Muscle of leg (tissue), 11 donors: Measurements from ENCODE around the gene LTBP1. TPM values are rescaled to one million over a fixed set of nuclear protein-coding genes. Genes with fewer than 3 reads are reported as not detected.
"Not testable (repeated sequence)": the region's sequence is repeated elsewhere in the genome, so short reads cannot be mapped to it uniquely, and the experiment has no call there.

Experiments used
- DNase-seq: peaks from one replicate; pipeline ENCODE4 v3.0.0; 2013
- H3K27ac ChIP-seq: one replicate; pipeline ENCODE4 v1.5.1; 2013; ENCODE audit warnings: mild to moderate bottlenecking, low read length, control low read depth
- H3K27me3 ChIP-seq: one replicate; pipeline ENCODE4 v1.6.1; 2013; ENCODE audit warnings: low read length; ENCODE audit not compliant: control insufficient read depth, insufficient read depth
- H3K36me3 ChIP-seq: one replicate; pipeline ENCODE4 v1.6.1; 2013; ENCODE audit warnings: low read length; ENCODE audit not compliant: control insufficient read depth, insufficient read depth
- H3K4me1 ChIP-seq: one replicate; pipeline ENCODE4 v1.6.1; 2013; ENCODE audit warnings: low read length; ENCODE audit not compliant: control insufficient read depth, insufficient read depth
- H3K4me3 ChIP-seq: one replicate; pipeline ENCODE4 v1.5.1; 2013; ENCODE audit warnings: low read length, control low read depth
- H3K9me3 ChIP-seq: replicated peaks from 2 replicates; pipeline ENCODE4 v1.6.1; 2013; ENCODE audit warnings: low read depth, low read length; ENCODE audit not compliant: control insufficient read depth
- WGBS: methylation state at CpG from one replicate; pipeline ENCODE4 v1.1.5; 2013; ENCODE audit warnings: missing lambda C conversion rate; ENCODE audit not compliant: insufficient coverage; 5-methylcytosine and 5-hydroxymethylcytosine counted together
- polyA plus RNA-seq, 8 donors: library from polyadenylated mRNA; unstranded; fragments of 120-200 nt; gene quantifications; one replicate each; pipeline versions ENCODE4 v1.2.1 to v1.2.3, GENCODE V29; 2013; ENCODE audit warnings: inconsistent platforms in 1 of 8, low replicate concordance in 1 of 8; ENCODE audit not compliant: insufficient read length in 8 of 8, insufficient read depth in 1 of 8
- total RNA-seq: library from RNA; stranded (reverse); fragments of 120-200 nt; gene quantifications from one replicate; pipeline ENCODE4 v1.2.4, GENCODE V29; 2013

The LTBP1 gene
- total and polyA plus RNA-seq, 9 donors = 37.5 to 87.3 (median 57.9) TPM

- H3K4me1 ChIP-seq, H3K9me3 ChIP-seq, H3K27me3 ChIP-seq, DNase-seq, H3K4me3 ChIP-seq, H3K27ac ChIP-seq, H3K36me3 ChIP-seq: not testable (repeated sequence)
- WGBS = 100% methylated on average over 1 of the region's 16 CpGs
These were observed 223.5 kb downstream of the LTBP1 start for GRCh38 chr2:33170251-33170650.

GRCh38 chr2:33177627-33178026, 230.9 kb downstream of the LTBP1 start:
- no peak for DNase-seq
- Histone ChIP-seq H3K4me1 (no peaks in the 10 kb centered on the region), H3K27me3 (no peaks in the 10 kb centered on the region), H3K9me3 (no peaks in the 10 kb centered on the region), H3K27ac (no peak overlapping the region), H3K4me3 (no peak overlapping the region), H3K36me3 (peaks cover 2% of the 10 kb centered on the region)
- WGBS = no CpG with 5 or more reads among the region's 1 CpG

GRCh38 chr2:33178209-33178608, 231.5 kb downstream of the LTBP1 start:
- no peaks in the 10 kb centered on the region for H3K4me1 ChIP-seq
- no peak overlapping the region for H3K4me3 ChIP-seq
- H3K27me3 ChIP-seq = no peaks in the 10 kb centered on the region
- whole genome bisulfite sequencing = 85% methylated on average over 1 of the region's 5 CpGs
- H3K27ac ChIP-seq = no peak overlapping the region
- peaks cover 2% of the 10 kb centered on the region for H3K36me3 ChIP-seq
- no peak for DNase-seq
- H3K9me3 ChIP-seq = no peaks in the 10 kb centered on the region

DNA sequence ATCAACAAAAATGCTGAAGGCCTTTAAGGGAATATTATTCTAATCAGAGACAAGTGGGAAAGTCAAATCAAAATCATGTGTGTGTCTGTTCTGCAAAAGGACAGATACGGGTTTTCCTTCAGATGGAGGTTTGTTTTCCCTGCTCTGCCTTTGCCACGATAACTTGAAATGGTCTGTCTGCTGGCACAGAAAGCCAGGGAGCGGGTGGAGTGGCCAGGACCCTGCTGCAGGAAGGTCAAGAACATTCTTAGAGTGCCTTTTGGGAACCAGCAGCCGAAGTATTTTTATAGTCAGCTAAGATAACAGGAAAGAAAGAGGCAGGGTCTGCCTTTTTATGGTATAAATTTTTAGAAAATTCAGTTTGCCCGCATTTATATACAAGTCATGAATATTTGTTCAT, 234.2 kb downstream of the LTBP1 start:
- no peak overlapping the region for H3K4me3 ChIP-seq
- H3K4me1 ChIP-seq = no peaks in the 10 kb centered on the region
- no peaks in the 10 kb centered on the region for H3K27me3 ChIP-seq
- no peaks in the 10 kb centered on the region for H3K9me3 ChIP-seq
- H3K27ac ChIP-seq = no peak overlapping the region
- H3K36me3 ChIP-seq = peaks cover 2% of the 10 kb centered on the region
- WGBS = 83% methylated on average over 2 of the region's 5 CpGs
- DNase-seq = no peak

- H3K4me3 ChIP-seq = no peak overlapping the region
- no peak for DNase-seq
- H3K9me3 ChIP-seq = no peaks in the 10 kb centered on the region
- H3K27me3 ChIP-seq = no peaks in the 10 kb centered on the region
- H3K36me3 ChIP-seq = peaks cover 2% of the 10 kb centered on the region
- H3K4me1 ChIP-seq = no peaks in the 10 kb centered on the region
- no peak overlapping the region for H3K27ac ChIP-seq
- no CpG with 5 or more reads among the region's 4 CpGs for WGBS
These were observed 234.7 kb downstream of the LTBP1 start for GRCh38 chr2:33181466-33181865.

GRCh38 chr2:33184041-33184440, 237.3 kb downstream of the LTBP1 start:
- H3K4me1 ChIP-seq = no peaks in the 10 kb centered on the region
- DNase-seq = no peak
- no peak overlapping the region for H3K4me3 ChIP-seq
- peaks cover 8% of the 10 kb centered on the region for H3K36me3 ChIP-seq
- H3K27ac ChIP-seq = no peak overlapping the region
- H3K27me3 ChIP-seq = no peaks in the 10 kb centered on the region
- H3K9me3 ChIP-seq = no peaks in the 10 kb centered on the region
- 67% methylated on average over 3 of the region's 3 CpGs for WGBS

- Histone ChIP-seq H3K9me3 (no peaks in the 10 kb centered on the region), H3K36me3 (peaks cover 10% of the 10 kb centered on the region), H3K4me1 (no peaks in the 10 kb centered on the region), H3K27me3 (no peaks in the 10 kb centered on the region), H3K27ac (no peak overlapping the region), H3K4me3 (no peak overlapping the region)
- WGBS = 71% methylated on average over 4 of the region's 6 CpGs
- no peak for DNase-seq
These were observed 240.2 kb downstream of the LTBP1 start for GRCh38 chr2:33186937-33187336.

DNA sequence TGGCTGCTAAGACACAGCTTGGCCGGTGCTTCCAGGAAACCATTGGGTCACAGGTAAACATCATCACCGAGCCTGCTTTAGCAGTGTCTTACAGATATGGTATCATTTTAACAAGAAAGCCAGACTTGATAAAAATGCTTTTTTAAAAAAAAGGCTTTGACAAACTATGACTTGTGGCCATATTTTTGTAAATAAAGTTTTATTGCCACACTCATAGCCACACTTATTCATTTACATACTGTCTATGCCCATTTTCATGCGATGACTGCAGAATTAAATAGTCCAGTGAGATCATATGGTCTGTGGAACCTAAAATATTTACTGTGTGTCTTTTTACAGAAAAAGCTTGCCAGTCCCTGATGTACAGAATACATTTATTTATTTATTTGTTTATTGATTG, 242.0 kb downstream of the LTBP1 start:
- DNase-seq = no peak
- Histone ChIP-seq H3K9me3 (no peaks in the 10 kb centered on the region), H3K4me3 (no peak overlapping the region), H3K27me3 (no peaks in the 10 kb centered on the region), H3K27ac (no peak overlapping the region), H3K36me3 (peaks cover 10% of the 10 kb centered on the region), H3K4me1 (no peaks in the 10 kb centered on the region)
- WGBS = no CpG with 5 or more reads among the region's 3 CpGs

GRCh38 chr2:33190393-33190937, 243.7 kb downstream of the LTBP1 start:
- no peaks in the 10 kb centered on the region for H3K9me3 ChIP-seq
- no peaks in the 10 kb centered on the region for H3K4me1 ChIP-seq
- peaks cover 10% of the 10 kb centered on the region for H3K36me3 ChIP-seq
- DNase-seq = no peak
- no peak overlapping the region for H3K4me3 ChIP-seq
- 78% methylated on average over 1 of the region's 5 CpGs for WGBS
- H3K27ac ChIP-seq = no peak overlapping the region
- no peaks in the 10 kb centered on the region for H3K27me3 ChIP-seq

- Histone ChIP-seq H3K36me3 (no peaks in the 10 kb centered on the region), H3K27me3 (no peaks in the 10 kb centered on the region), H3K4me1 (no peaks in the 10 kb centered on the region), H3K27ac (no peak overlapping the region), H3K9me3 (no peaks in the 10 kb centered on the region), H3K4me3 (no peak overlapping the region)
- 100% methylated on average over 2 of the region's 7 CpGs for WGBS
- DNase-seq = no peak
These were observed 249.1 kb downstream of the LTBP1 start for GRCh38 chr2:33195891-33196290.

DNA sequence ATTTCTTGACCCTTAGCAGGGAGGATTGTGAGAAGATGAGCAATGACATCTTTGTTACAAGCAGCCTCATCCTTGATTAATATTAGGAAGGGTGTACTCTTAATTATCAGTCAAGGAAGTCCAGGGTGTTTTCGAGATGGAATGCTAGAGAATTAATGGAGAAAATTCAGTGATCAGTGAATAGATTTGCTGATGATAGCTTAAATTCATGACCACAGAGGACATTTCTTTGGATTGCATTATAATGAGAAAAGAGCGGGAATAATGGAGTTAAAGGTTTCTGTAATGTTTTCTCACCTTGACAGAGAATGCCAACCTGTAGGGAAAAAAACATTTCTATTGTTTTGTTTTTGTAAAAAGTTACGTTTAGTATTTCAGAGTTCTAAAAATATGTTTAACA, 249.9 kb downstream of the LTBP1 start:
- no peak for DNase-seq
- H3K27me3 ChIP-seq = no peaks in the 10 kb centered on the region
- H3K27ac ChIP-seq = no peak overlapping the region
- no peaks in the 10 kb centered on the region for H3K4me1 ChIP-seq
- no peaks in the 10 kb centered on the region for H3K9me3 ChIP-seq
- no peak overlapping the region for H3K4me3 ChIP-seq
- WGBS = 91% methylated on average over 1 of the region's 3 CpGs
- no peaks in the 10 kb centered on the region for H3K36me3 ChIP-seq
